ENCODE measurements around the gene CNTNAP2.

GRCh38 chr7:147586110-147586509 lies 1469.5 kb downstream of the CNTNAP2 start:
- TF ChIP-seq POLR2A (IDR thresholded peaks at IDR 0.05) (no peak), CTCF (IDR thresholded peaks at IDR 0.05) (no peak)
